GM12878 (cell line): ENCODE results near the gene ARHGEF16. TPM values are rescaled to one million over a fixed set of nuclear protein-coding genes. Genes with fewer than 3 reads are reported as not detected.

Source experiments
- ATAC-seq: fragments of 200-7000 bp; cut with Tn5 transposase; 3 replicates; pipeline ENCODE4 v1.9.1; 2020; ENCODE audit warnings: mild to moderate bottlenecking, moderate library complexity
- BruUV-seq: library from RNA; stranded (reverse); fragments of 400-500 nt; replicated peaks from 2 replicates; lab custom pipeline; 2021; lab: Mats Ljungman, UMichigan
- CTCF ChIA-PET: fragments of 300-600 bp; sonication (Branson Sonifier 250); formaldehyde crosslinking; extraction: SDS; loops from one replicate; lab custom pipeline; 2021; ENCODE audit warnings: inconsistent platforms; lab: Yijun Ruan, JAX
- POLR2A ChIA-PET: fragments of 350-600 bp; formaldehyde crosslinking; extraction: SDS; loops from one replicate; lab custom pipeline; 2021; ENCODE audit warnings: inconsistent platforms; lab: Charles Lee
- RAD21 ChIA-PET: fragments of 300-600 bp; sonication (Branson Sonifier 250); formaldehyde crosslinking; loops from one replicate; lab custom pipeline; 2023; ENCODE audit warnings: antibody characterized with exemption; ENCODE audit not compliant: unreplicated experiment; lab: Charles Lee
- SMC1A ChIA-PET: fragments of 300-600 bp; sonication (Branson Sonifier 250); formaldehyde crosslinking; loops from one replicate; lab custom pipeline; 2023; ENCODE audit not compliant: unreplicated experiment, uncharacterized antibody; lab: Charles Lee
- DNase-seq: peaks from one replicate; pipeline ENCODE4 v3.0.0-alpha.2; 2011; ENCODE audit warnings: low read depth, low spot score
- FAIRE-seq: peaks from 3 replicates; lab custom pipeline; 2011; peaks lifted over from hg19 to GRCh38; lab: Jason Lieb, UNC
- H2AFZ ChIP-seq: 2 replicates; pipeline ENCODE4 v1.6.0; 2011; ENCODE audit warnings: low read depth, low read length, control low read depth; ENCODE audit not compliant: control insufficient read depth
- H3K27ac ChIP-seq: 2 replicates; pipeline ENCODE4 v1.5.1; 2011; ENCODE audit warnings: control low read depth; ENCODE audit not compliant: control insufficient read depth, insufficient read depth
- H3K27me3 ChIP-seq, 2 experiments: replicated peaks in 1 of 2; 2 replicates each; pipeline versions ENCODE4 v1.6.0 to v1.6.1; 2011; ENCODE audit warnings: low read length in 1 of 2; ENCODE audit not compliant: control insufficient read depth in 2 of 2, insufficient read depth in 2 of 2
- H3K36me3 ChIP-seq, 2 experiments: 2 replicates each; pipeline ENCODE4 v1.5.1; 2011; ENCODE audit warnings: low read length in 1 of 2; ENCODE audit not compliant: control insufficient read depth in 2 of 2, insufficient read depth in 2 of 2
- H3K4me1 ChIP-seq: 2 replicates; pipeline ENCODE4 v1.6.1; 2011; ENCODE audit warnings: mild to moderate bottlenecking, low read length, moderate library complexity, mixed read lengths; ENCODE audit not compliant: control insufficient read depth, insufficient read depth
- H3K4me2 ChIP-seq: 2 replicates; pipeline ENCODE4 v1.6.0; 2011; ENCODE audit warnings: control low read depth; ENCODE audit not compliant: control insufficient read depth, insufficient read depth
- H3K4me3 ChIP-seq: fragments of 200-600 bp; sonication (generic); 2 replicates; pipeline ENCODE4 v1.5.1; 2016
- H3K79me2 ChIP-seq: 2 replicates; pipeline ENCODE4 v1.6.0; 2011; ENCODE audit warnings: low read length; ENCODE audit not compliant: control insufficient read depth, insufficient read depth
- H3K9ac ChIP-seq: 2 replicates; pipeline ENCODE4 v1.8.0; 2011; ENCODE audit warnings: low read length, control low read depth, mixed read lengths; ENCODE audit not compliant: control insufficient read depth, insufficient read depth
- H3K9me3 ChIP-seq: replicated peaks from 3 replicates; pipeline ENCODE4 v1.5.1; 2011; ENCODE audit warnings: mild to moderate bottlenecking, low read length; ENCODE audit not compliant: control insufficient read depth, insufficient read depth
- H4K20me1 ChIP-seq: 2 replicates; pipeline ENCODE4 v1.6.0; 2011; ENCODE audit not compliant: control insufficient read depth, insufficient read depth
- CREM ChIP-seq: IDR thresholded peaks from 2 replicates; pipeline ENCODE4 v1.6.1; 2014; ENCODE audit warnings: antibody characterized with exemption, low read depth
- GATAD2B ChIP-seq: fragments of 450-650 bp; conservative IDR thresholded peaks from 2 replicates; pipeline ENCODE4 v1.6.1; 2017; ENCODE audit warnings: low read depth, mild to moderate bottlenecking, moderate library complexity
- IKZF1 ChIP-seq: fragments of 450-650 bp; conservative IDR thresholded peaks from 2 replicates; pipeline ENCODE4 v1.6.1; 2017; ENCODE audit warnings: antibody characterized with exemption, mild to moderate bottlenecking
- KAT2A ChIP-seq: conservative IDR thresholded peaks from 2 replicates; pipeline ENCODE4 v1.6.1; 2011; ENCODE audit warnings: low read depth, low read length; ENCODE audit not compliant: control insufficient read depth
- MAX ChIP-seq: IDR thresholded peaks from 2 replicates; pipeline ENCODE4 v1.6.1; 2012; ENCODE audit warnings: low read depth, low read length, improper control_type of control experiment
- NFXL1 ChIP-seq: fragments of 450-650 bp; IDR thresholded peaks from 2 replicates; pipeline ENCODE4 v1.6.1; 2017; ENCODE audit warnings: antibody characterized with exemption, mild to moderate bottlenecking, borderline replicate concordance
- SPI1 ChIP-seq: IDR thresholded peaks from 2 replicates; pipeline ENCODE4 v1.6.1; 2011; ENCODE audit warnings: low read depth, mild to moderate bottlenecking, low read length, moderate library complexity, borderline replicate concordance; ENCODE audit not compliant: insufficient read depth
- SUZ12 ChIP-seq: fragments of 200-600 bp; sonication (generic); IDR thresholded peaks from one replicate; pipeline ENCODE4 v1.6.1; 2018; ENCODE audit warnings: antibody characterized with exemption, mild to moderate bottlenecking; ENCODE audit not compliant: unreplicated experiment
- ZNF274 ChIP-seq: IDR thresholded peaks from one replicate; pipeline ENCODE4 v1.8.0; 2011; ENCODE audit not compliant: insufficient read length, insufficient read depth
- WGBS: methylation state at CpG from one replicate; pipeline ENCODE4 v1.1.6; 2016; ENCODE audit warnings: low lambda C conversion rate; ENCODE audit not compliant: insufficient replicate concordance, insufficient coverage; ENCODE audit errors: missing lambda C conversion rate; 5-methylcytosine and 5-hydroxymethylcytosine counted together
- in situ Hi-C: fragments of 300-500 bp; cut with MboI; formaldehyde crosslinking; loops from 9 replicates; pipeline ENCODE4 v1.14.3; 2018; ENCODE audit warnings: mixed read lengths
- intact Hi-C: fragments of 100-400 bp; cut with micrococcal nuclease; formaldehyde crosslinking; loops from one replicate; pipeline ENCODE4 v1.14.2; 2022; ENCODE audit not compliant: unreplicated experiment
- polyA plus RNA-seq, 11 experiments: library from polyadenylated mRNA; depleted of rRNA in 4 of 11; unstranded in 6 of 11; stranded (reverse) in 5 of 11; fragments of >200 nt; fragmentation: Nextera tagmentation in 4 of 11; fragmentation: Illumina TruSeq in 1 of 11; extraction: Ambion mirVana in 4 of 11; extraction: Trizol in 1 of 11; gene quantifications; 1 replicate in 1 of 11; 2 replicates in 10 of 11; pipeline versions ENCODE4 v1.2.1 to v1.2.3, GENCODE V29; 2011 to 2016; ENCODE audit warnings: inconsistent platforms in 2 of 11, missing spikeins in 2 of 11, low read depth in 1 of 11
- total RNA-seq, 4 experiments: library from RNA; depleted of rRNA in 3 of 4; stranded (reverse); fragments of >200 nt in 3 of 4; fragmentation: Illumina TruSeq in 1 of 4; extraction: Trizol in 1 of 4; gene quantifications; 2 replicates each; pipeline versions ENCODE4 v1.2.1 to v1.2.3, GENCODE V29; 2013 to 2021
- TF ChIP-seq, protein P1 (sequence below): fragments of 450-650 bp; IDR thresholded peaks from 2 replicates; pipeline ENCODE4 v1.6.1; 2018; ENCODE audit warnings: borderline replicate concordance, mild to moderate bottlenecking; ENCODE audit not compliant: partially characterized antibody

Gene ARHGEF16
- total and polyA plus RNA-seq, 10 of the 15 experiments (the other 5 are each of a cell fraction or from before 2014, with no cell fraction given) = not detected

GRCh38 chr1:3469849-3470649 lies 15.6 kb downstream of the ARHGEF16 start (continued):
- TF ChIP-seq NFXL1 = no peak
- TF ChIP-seq, protein P1, sequence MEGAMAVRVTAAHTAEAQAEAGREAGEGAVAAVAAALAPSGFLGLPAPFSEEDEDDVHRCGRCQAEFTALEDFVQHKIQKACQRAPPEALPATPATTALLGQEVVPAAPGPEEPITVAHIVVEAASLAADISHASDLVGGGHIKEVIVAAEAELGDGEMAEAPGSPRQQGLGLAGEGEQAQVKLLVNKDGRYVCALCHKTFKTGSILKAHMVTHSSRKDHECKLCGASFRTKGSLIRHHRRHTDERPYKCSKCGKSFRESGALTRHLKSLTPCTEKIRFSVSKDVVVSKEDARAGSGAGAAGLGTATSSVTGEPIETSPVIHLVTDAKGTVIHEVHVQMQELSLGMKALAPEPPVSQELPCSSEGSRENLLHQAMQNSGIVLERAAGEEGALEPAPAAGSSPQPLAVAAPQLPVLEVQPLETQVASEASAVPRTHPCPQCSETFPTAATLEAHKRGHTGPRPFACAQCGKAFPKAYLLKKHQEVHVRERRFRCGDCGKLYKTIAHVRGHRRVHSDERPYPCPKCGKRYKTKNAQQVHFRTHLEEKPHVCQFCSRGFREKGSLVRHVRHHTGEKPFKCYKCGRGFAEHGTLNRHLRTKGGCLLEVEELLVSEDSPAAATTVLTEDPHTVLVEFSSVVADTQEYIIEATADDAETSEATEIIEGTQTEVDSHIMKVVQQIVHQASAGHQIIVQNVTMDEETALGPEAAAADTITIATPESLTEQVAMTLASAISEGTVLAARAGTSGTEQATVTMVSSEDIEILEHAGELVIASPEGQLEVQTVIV = no peak
- TF ChIP-seq SPI1 = no peak

DNA sequence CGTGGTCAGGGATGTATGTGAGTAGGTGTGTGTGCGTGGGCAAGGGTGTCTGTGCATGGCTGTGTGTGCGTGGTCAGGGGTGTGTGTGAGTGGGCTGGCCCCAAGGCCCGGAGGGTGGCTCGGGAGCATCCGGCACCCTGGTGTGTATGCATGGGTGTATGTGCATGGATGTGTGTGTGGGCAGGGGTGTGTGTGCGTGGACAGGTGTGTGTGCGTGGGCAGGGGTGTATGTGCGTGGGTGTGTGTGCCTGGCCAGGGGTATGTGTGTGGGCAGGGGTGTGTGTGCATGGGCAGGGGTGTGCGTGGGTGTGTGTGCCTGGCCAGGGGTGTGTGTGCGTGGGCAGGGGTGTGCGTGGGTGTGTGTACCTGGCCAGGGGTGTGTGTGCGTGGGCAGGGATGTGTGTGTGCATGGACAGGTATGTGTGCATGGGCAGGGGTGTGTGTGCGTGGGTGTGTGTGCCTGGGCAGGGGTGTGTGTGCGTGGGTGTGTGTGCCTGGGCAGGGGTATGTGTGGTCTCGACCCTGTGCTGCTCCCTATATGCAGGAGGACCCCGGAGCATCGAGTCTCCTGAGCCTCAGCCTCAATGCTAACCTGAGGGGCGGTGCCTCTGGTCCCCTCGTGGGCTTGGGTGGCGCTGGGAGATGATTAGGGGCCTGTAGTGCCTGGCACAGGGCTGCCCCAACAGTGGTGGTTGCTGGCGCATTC lies 16.3 kb downstream of the ARHGEF16 start:
- BruUV-seq = no TSS peak
- H3K4me2 ChIP-seq = no peak overlapping the region
- no peak overlapping the region for H3K9ac ChIP-seq
- no peak overlapping the region for H2AFZ ChIP-seq
- no peaks in the 10 kb centered on the region for H3K36me3 ChIP-seq
- intact Hi-C loops = no loop called here
- POLR2A ChIA-PET = no interaction called here
- no peak for TF ChIP-seq IKZF1
- TF ChIP-seq CREM = no peak
- no peak for TF ChIP-seq GATAD2B
- TF ChIP-seq KAT2A = no peak
- TF ChIP-seq ZNF274 = no peak
- TF ChIP-seq SUZ12 = no peak
- TF ChIP-seq MAX = no peak
- TF ChIP-seq, all 136 proteins: peak for 0
- H4K20me1 ChIP-seq = no peaks in the 10 kb centered on the region
- CTCF ChIA-PET = interaction anchor here (1.6 kb wide), 1 partner anchor 18 kb away, joined by 7 read pairs; no protein-coding TSS in a partner anchor
- SMC1A ChIA-PET = no interaction called here
- 43% methylated on average over 19 of the region's 22 CpGs for WGBS
- no peak overlapping the region for H3K27ac ChIP-seq
- ATAC-seq (no peak), FAIRE-seq (no peak), DNase-seq (no peak)
- no peaks in the 10 kb centered on the region for H3K9me3 ChIP-seq
- RAD21 ChIA-PET = no interaction called here
- H3K79me2 ChIP-seq = no peaks in the 10 kb centered on the region
- in situ Hi-C loops = no loop called here
- no peaks in the 10 kb centered on the region for H3K4me1 ChIP-seq
- H3K27me3 ChIP-seq = no peaks in the 10 kb centered on the region
- no peak overlapping the region for H3K4me3 ChIP-seq
